Right ventricle myocardium inferior (tissue), 1 donor: ENCODE data around the gene CD209. TPM values are rescaled to one million over a fixed set of nuclear protein-coding genes. Genes with fewer than 3 reads are reported as not detected.
"Not testable (repeated sequence)": the region's sequence is repeated elsewhere in the genome, so short reads cannot be mapped to it uniquely, and the experiment has no call there.

Source experiments
- ATAC-seq: fragments of 200-7000 bp; cut with Tn5 transposase; one replicate; pipeline ENCODE4 v1.9.1; 2020; ENCODE audit warnings: mild to moderate bottlenecking, moderate library complexity
- DNase-seq: peaks from one replicate; pipeline ENCODE4 v3.0.0; 2021; ENCODE audit errors: missing footprints
- intact Hi-C: fragments of 100-400 bp; cut with DNase I; formaldehyde crosslinking; loops from one replicate; pipeline ENCODE4 v1.11.0; 2022
- long read RNA-seq: library from polyadenylated mRNA; unstranded; transcript quantifications from one replicate; pipeline ENCODE4 v2.0.0, GENCODE V29; 2021
- total RNA-seq: library from RNA; stranded (reverse); fragmentation: NEBNext Ultra II Directional; extraction: Animal tissue kit (Norgen Biotek cat#: 25700); gene quantifications from one replicate; pipeline ENCODE4 v1.2.1, GENCODE V29; 2021
- donor health status: DM: no; HTN: yes; CAD: no; lungs with severe emphysema.

Gene CD209, protein sequence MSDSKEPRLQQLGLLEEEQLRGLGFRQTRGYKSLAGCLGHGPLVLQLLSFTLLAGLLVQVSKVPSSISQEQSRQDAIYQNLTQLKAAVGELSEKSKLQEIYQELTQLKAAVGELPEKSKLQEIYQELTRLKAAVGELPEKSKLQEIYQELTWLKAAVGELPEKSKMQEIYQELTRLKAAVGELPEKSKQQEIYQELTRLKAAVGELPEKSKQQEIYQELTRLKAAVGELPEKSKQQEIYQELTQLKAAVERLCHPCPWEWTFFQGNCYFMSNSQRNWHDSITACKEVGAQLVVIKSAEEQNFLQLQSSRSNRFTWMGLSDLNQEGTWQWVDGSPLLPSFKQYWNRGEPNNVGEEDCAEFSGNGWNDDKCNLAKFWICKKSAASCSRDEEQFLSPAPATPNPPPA
- 15.6 TPM for total RNA-seq
- long read RNA-seq, full-length matches to known transcripts, result 1 of 1 reads
- long read RNA-seq, partial matches to known transcripts, result 0 of 1 reads
- long read RNA-seq, other reads (novel, unspliced or antisense), result 0 of 1 reads

DNA sequence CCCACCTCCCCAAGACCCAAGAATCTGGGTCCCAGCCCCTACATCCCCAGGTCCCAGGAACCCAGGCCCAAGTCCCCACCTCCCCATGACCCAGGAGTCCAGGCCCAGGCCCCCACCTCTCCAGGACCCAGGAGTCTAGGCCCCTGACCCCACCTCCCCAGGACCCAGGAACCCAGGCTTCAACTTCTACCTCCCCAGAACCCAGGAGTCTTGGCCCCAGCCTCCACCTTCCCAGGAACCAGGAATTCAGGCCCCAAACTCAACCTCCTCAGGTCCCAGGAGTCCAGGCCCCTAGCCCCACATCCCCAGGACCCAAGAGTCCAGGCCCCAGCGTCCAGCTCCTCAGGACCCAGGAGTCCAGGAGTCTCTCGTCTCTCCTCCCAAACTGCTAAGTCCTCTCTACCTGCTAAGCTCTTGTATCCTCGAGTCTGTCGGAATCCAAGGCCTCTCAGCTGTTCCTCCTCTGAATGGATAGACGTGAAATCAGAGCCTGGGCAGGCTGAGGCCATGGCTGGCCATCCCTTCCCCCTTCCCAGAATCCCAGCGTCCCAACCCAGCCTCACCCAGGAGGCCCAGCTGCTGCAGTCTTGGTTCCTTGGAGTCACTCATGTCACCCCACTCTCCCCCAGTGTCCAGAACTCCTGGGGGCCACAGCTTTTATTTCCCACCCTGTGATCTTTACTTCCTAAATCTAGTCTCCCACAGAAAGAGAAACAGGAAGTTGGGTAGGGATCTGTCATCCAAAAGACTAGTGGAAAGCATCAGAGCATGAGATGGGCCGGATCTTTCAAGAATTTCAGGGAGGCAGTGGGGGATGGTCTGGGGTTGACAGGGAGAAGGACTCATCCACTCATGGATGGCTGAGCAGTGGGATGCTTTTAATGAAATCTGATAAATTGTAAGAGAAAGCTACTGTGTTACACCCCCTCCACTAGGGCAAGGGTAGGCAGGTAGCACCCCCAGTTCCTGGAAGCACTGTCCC lies at the start of gene CD209:
Gene CD209 (minus strand): TSS at position 632 of the 982 bp plus-strand sequence. CDS start 23 bp downstream, at position 609.
- DNase-seq (no peak), ATAC-seq (no peak)
- intact Hi-C loops, result no loop called here

GRCh38 chr19:7795555-7796161 lies 48.3 kb upstream of the CD209 start:
- intact Hi-C loops, result no loop called here
- no peak for ATAC-seq
- no peak for DNase-seq

DNA sequence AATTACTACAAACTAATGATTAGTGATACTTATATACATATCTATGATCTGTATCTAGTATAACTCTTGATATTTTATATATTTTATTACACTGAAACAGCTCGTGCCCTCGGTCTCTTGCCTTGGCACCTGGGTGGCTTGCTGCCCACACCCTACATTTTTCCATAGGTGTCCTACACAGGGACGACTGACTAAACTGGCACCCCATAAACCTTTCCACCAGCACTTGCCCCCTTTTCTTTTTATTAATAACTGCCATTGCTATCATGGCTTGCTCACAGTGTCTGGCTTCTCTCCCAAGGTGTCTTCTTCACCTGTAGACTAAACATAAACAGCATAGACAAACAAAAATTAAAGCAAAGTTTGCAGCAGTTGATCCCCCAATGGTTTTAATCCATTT lies 46.2 kb upstream of the CD209 start:
- no peak for DNase-seq
- intact Hi-C loops, result no loop called here
- ATAC-seq, result no peak

DNA sequence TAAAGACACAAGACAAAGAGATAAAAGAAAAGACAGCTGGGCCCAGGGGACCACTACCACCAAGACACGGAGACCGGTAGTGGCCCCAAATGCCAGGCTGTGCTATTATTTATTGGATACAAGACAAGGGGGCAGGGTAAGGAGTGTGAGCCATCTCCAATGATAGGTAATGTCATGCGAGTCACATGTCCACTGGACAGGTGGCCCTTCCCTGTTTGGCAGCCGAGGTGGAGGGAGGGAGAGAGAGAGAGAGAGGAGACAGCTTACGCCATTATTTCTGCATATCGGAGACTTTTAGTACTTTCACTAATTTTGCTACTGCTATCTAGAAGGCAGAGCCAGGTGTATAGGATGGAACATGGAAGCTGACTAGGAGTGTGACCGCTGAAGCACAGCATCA lies 45.4 kb upstream of the CD209 start:
- ATAC-seq, intact Hi-C loops: not testable (repeated sequence)

GRCh38 chr19:7792281-7792680 lies 44.9 kb upstream of the CD209 start:
- intact Hi-C loops, result no loop called here
- no peak for ATAC-seq
- DNase-seq, result no peak

More for the DNA sequence above, 45.4 kb upstream of the CD209 start:
- DNase-seq, result not testable (repeated sequence)

DNA sequence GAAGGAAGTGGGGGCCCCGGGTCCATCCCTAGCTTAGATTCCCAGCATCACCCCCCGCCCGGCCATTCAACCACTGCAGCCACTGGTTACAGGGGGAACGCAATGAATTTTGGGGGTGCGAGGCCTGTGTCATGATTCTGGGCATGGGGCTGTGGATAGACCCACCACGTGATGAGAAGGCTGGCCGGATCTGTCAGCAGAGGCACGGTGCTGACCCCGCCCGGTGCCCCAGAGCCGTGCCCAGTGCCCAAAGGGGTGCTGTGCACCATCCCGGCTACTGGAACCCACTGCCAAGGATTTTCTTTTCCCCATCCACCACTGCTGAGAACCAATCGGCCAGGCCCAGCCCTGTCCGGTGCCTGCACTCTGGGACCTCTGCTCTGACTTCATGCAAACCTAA lies 43.1 kb upstream of the CD209 start:
- intact Hi-C loops, result no loop called here
- no peak for DNase-seq
- no peak for ATAC-seq

GRCh38 chr19:7789447-7789846 lies 42.1 kb upstream of the CD209 start:
- intact Hi-C loops, result no loop called here
- no peak for DNase-seq
- no peak for ATAC-seq

- DNase-seq, result no peak
- no peak for ATAC-seq
- intact Hi-C loops, result no loop called here
Observed at GRCh38 chr19:7788933-7789323, 41.6 kb upstream of the CD209 start.

DNA sequence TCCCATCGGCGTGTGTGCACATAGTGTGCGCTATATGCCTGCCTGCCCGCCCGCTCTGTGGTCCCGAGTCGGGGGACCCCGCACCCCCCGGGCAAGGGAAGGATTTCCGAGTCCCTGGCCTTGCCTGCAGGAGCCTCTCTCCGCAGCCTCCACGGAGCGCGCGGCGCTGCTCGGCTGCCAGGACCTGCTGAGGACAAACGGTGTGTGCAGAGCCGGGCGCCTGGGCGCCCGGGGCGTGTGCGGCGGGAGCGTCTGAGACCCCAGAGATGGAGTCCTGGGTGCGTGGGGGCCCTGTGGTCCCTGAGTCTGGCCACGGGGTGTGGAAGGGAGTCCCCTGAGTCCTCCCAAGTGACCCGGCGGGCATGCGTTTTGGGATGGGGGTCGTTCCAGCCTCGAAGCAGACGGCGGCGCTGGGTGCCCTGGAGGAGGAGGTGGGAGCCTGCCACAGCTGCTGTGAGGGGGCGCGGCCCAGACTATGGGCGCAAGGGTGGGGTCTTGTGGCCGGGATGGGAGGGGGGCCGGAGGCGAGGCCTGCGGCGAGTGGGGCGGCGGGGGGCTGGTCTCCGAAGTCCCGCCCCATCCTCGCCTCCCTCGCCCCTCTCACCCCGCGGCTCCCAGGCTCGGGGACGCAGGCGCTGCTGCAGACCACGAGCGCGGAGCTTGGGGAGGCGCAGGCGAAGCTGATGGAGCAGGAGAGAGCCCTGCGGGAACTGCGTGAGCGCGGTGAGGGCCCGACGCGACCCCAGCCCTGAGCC lies 41.0 kb upstream of the CD209 start:
- intact Hi-C loops, result no loop called here
- peak; percentile 19 for ATAC-seq
- no peak for DNase-seq

DNA sequence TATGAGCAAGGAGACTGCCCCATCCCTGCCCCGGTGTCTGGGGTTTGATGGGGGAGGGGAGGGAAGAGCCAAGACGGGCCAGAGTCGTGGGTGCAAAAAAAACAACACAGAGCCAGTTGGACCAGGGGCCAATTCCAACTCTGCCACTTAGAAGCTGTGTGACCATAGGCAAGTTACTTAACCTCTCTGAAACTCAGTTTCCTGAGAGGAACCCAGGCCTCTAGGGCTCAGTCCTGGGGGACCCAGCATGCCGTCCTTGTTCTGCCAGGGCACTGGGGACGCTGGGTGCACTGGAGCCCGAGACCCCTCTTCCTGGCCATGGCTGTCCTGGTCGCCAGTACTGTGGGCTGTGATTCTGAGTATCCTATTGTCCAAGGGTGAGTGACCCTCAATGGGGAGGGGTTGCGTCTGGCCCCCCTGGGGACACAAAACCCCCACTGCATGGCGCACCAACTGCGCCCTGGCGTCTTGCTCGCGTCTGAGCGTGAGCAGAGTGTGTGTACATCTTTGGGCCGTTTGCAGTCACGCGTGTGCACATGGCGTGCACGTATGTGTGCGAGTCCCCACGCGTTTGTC lies 40.4 kb upstream of the CD209 start:
- ATAC-seq (no peak), DNase-seq (no peak)
- intact Hi-C loops, result no loop called here

GRCh38 chr19:7787141-7787540 lies 39.8 kb upstream of the CD209 start:
- ATAC-seq, result peak; percentile 61
- intact Hi-C loops, result no loop called here
- peak; percentile 75 for DNase-seq

DNA sequence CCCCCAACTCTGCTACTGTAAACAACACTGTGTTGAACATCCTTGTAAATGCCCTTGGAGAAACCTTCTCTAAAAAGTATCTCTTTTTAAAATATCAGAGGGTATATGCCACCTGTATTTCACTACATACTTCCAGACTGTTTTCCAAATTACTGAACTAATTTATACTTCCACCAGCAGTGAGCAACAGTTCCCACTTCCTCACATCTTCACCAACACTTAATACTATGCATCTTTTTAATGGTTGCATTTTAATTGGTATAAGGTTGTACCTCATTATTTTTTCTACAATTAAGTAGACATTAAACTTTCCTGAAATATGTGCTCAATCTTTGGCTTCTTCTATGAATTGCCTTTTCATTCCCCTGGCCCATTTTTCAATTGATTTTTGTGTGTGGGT lies 37.5 kb upstream of the CD209 start:
- DNase-seq (no peak), ATAC-seq (no peak)
- intact Hi-C loops, result no loop called here

DNA sequence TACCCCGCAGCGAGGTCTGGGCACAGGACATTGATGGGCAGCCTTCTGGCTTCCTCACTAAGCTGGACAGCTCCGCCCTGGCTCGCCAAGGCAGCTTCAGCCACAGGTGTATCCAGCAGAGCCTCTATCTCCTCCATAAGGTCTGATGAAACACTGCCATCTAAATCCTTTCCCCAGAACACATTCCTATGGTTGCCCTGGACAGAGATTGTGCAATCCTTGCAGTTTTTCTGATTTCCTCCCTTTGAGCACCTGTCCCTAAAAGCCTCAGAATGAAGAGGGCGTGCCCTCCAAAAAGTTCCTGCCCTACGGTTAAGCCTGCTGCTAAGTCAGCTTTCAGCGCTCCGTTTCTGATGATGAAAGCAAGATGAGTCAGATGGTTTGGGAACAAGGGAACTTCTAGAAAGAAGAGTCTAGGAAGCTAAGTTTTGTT lies 36.7 kb upstream of the CD209 start:
- peak; percentile 61 for ATAC-seq
- DNase-seq, result no peak
- intact Hi-C loops, result no loop called here

DNA sequence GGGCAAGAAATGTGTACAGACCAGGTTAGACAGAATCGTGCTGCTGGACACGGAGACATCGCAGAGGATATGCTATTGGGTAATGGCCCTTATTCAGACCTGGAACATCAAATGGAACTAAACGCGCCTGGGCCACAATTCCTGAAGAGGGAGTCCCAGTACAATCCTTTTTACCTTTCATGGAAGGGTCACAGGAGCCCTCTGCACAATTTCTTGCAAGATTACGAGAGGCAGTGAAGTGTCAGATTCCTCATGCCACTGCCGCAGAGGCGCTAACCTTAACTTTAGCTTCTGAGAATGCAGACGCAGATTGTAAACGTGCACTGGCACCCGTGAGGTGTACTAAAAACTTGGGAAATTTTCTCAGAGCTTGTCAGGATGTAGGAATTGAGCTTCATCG lies 33.8 kb upstream of the CD209 start:
- ATAC-seq (no peak), DNase-seq (no peak)
- intact Hi-C loops, result no loop called here

GRCh38 chr19:7779631-7780486 lies 32.5 kb upstream of the CD209 start:
- intact Hi-C loops, result no loop called here

GRCh38 chr19:7778081-7778480 lies 30.7 kb upstream of the CD209 start:
- DNase-seq (no peak), ATAC-seq (peak; percentile 56)
- intact Hi-C loops, result no loop called here

More at GRCh38 chr19:7779631-7780486, 32.5 kb upstream of the CD209 start:
- DNase-seq, result no peak
- ATAC-seq, result no peak

- ATAC-seq (no peak), DNase-seq (no peak)
- intact Hi-C loops, result no loop called here
Observed at GRCh38 chr19:7775761-7776160, 28.4 kb upstream of the CD209 start.
